ENCODE data around the gene GDPD5. TPM values are rescaled to one million over a fixed set of nuclear protein-coding genes. Genes with fewer than 3 reads are reported as not detected.

GDPD5 gene
- total RNA-seq, 2 experiments from 2014 or later = 26.5 to 32.0 TPM

GRCh38 chr11:75563978-75564552 lies 38.3 kb upstream of the GDPD5 start:
- H3K36me3 Mint-ChIP-seq = peaks cover 8% of the 10 kb centered on the region
- CTCF ChIA-PET = interaction anchor here (0.7 kb wide), 1 partner anchor 322 kb away, joined by 3 read pairs; no protein-coding TSS in a partner anchor

GRCh38 chr11:75563501-75563977 lies 37.8 kb upstream of the GDPD5 start:
- H3K4me1 Mint-ChIP-seq (ENCODE audit: low read depth) = peaks cover 32% of the 10 kb centered on the region
- H3K27me3 Mint-ChIP-seq = no peaks in the 10 kb centered on the region
- H3K9me3 Mint-ChIP-seq = no peaks in the 10 kb centered on the region
- ChIA-PET CTCF (interaction anchor here (0.7 to 1.6 kb wide), 2 partner anchors 15 to 322 kb away, joined by 3 to 5 read pairs; no protein-coding TSS in a partner anchor), POLR2A (no interaction called here)
- peak overlapping the region; percentile 99 for H3K4me3 Mint-ChIP-seq
- peaks cover 3% of the 10 kb centered on the region for H3K36me3 Mint-ChIP-seq
- DNase-seq = no peak
- intact Hi-C loops (cut with micrococcal nuclease) = loop anchor here (2.0 kb wide), 1 partner anchor 17 kb away; no protein-coding TSS in a partner anchor
- peak overlapping the region; percentile 99 for H3K27ac Mint-ChIP-seq

More at GRCh38 chr11:75563978-75564552, 38.3 kb upstream of the GDPD5 start:
- no peaks in the 10 kb centered on the region for H3K27me3 Mint-ChIP-seq
- no peak for DNase-seq
- POLR2A ChIA-PET = no interaction called here
- intact Hi-C loops (cut with micrococcal nuclease) = loop anchor here (2.0 kb wide), 1 partner anchor 17 kb away; no protein-coding TSS in a partner anchor
- peak overlapping the region; percentile 99 for H3K27ac Mint-ChIP-seq
- H3K9me3 Mint-ChIP-seq = no peaks in the 10 kb centered on the region
- peak overlapping the region; percentile 99 for H3K4me3 Mint-ChIP-seq
- peaks cover 32% of the 10 kb centered on the region for H3K4me1 Mint-ChIP-seq (ENCODE audit: low read depth)

- Mint-ChIP-seq H3K9me3 (no peaks in the 10 kb centered on the region), H3K27me3 (no peaks in the 10 kb centered on the region), H3K36me3 (no peaks in the 10 kb centered on the region), H3K4me1 (ENCODE audit: low read depth) (peaks cover 32% of the 10 kb centered on the region), H3K27ac (peak overlapping the region; percentile 99), H3K4me3 (peak overlapping the region; percentile 99)
- ChIA-PET CTCF (interaction anchor here (0.6 to 1.7 kb wide), 7 partner anchors 9 to 321 kb away, joined by 3 to 5 read pairs (median 4); no protein-coding TSS in a partner anchor), POLR2A (interaction anchor here (0.8 to 1.7 kb wide), 5 partner anchors 9 to 253 kb away, joined by 3 to 7 read pairs (median 5); no protein-coding TSS in a partner anchor)
- DNase-seq = no peak
- intact Hi-C loops (cut with micrococcal nuclease) = loop anchor here (1.0 to 2.0 kb wide), 2 partner anchors 16 to 37 kb away; no protein-coding TSS in a partner anchor
Observed at GRCh38 chr11:75562836-75563484, 37.2 kb upstream of the GDPD5 start.

GRCh38 chr11:75562048-75562835 lies 36.5 kb upstream of the GDPD5 start, which contains the start of gene SERPINH1:
Gene SERPINH1 (plus strand): TSS chr11:75562253. CDS start chr11:75566350, 4,097 bp downstream.
- Mint-ChIP-seq H3K9me3 (no peaks in the 10 kb centered on the region), H3K4me1 (ENCODE audit: low read depth) (peaks cover 32% of the 10 kb centered on the region), H3K27me3 (no peaks in the 10 kb centered on the region), H3K4me3 (peak within 1 kb of the TSS; percentile 99), H3K27ac (peak within 1 kb of the TSS; percentile 99), H3K36me3 (no peaks in the 10 kb centered on the region)
- intact Hi-C loops (cut with micrococcal nuclease) = loop anchor here (1.0 to 2.0 kb wide), 2 partner anchors 15 to 36 kb away; no protein-coding TSS in a partner anchor
- peak; percentile 89 for DNase-seq
- CTCF ChIA-PET = interaction anchor here (0.6 to 1.7 kb wide), 8 partner anchors 8 to 539 kb away, joined by 3 to 5 read pairs (median 4); no protein-coding TSS in a partner anchor
- POLR2A ChIA-PET = interaction anchor here (0.8 to 1.7 kb wide), 6 partner anchors 8 to 253 kb away, joined by 3 to 7 read pairs (median 4); no protein-coding TSS in a partner anchor

GRCh38 chr11:75561426-75562047 lies 35.8 kb upstream of the GDPD5 start:
- Mint-ChIP-seq H3K9me3 (no peaks in the 10 kb centered on the region), H3K4me1 (ENCODE audit: low read depth) (peaks cover 32% of the 10 kb centered on the region), H3K27me3 (no peaks in the 10 kb centered on the region), H3K36me3 (no peaks in the 10 kb centered on the region), H3K27ac (peak overlapping the region; percentile 99), H3K4me3 (peak overlapping the region; percentile 99)
- intact Hi-C loops (cut with micrococcal nuclease) = loop anchor here (1.0 to 2.0 kb wide), 2 partner anchors 15 to 35 kb away; no protein-coding TSS in a partner anchor
- ChIA-PET CTCF (interaction anchor here (0.6 to 2.6 kb wide), 11 partner anchors 13 to 539 kb away, joined by 3 to 5 read pairs (median 3); partner anchors contain the start of gene GDPD5), POLR2A (interaction anchor here (0.8 to 1.7 kb wide), 4 partner anchors 9 to 161 kb away, joined by 3 to 5 read pairs (median 4); no protein-coding TSS in a partner anchor)
- DNase-seq = no peak

GRCh38 chr11:75560644-75561043 lies 34.9 kb upstream of the GDPD5 start:
- peaks cover 32% of the 10 kb centered on the region for H3K4me1 Mint-ChIP-seq (ENCODE audit: low read depth)
- H3K27ac Mint-ChIP-seq = no peak overlapping the region
- peak; percentile 25 for DNase-seq
- intact Hi-C loops (cut with micrococcal nuclease) = no loop called here
- ChIA-PET CTCF (interaction anchor here (0.6 to 2.6 kb wide), 7 partner anchors 14 to 116 kb away, joined by 3 to 5 read pairs (median 3); partner anchors contain the start of gene GDPD5), POLR2A (interaction anchor here (0.8 kb wide), 1 partner anchor 35 kb away, joined by 3 read pairs; no protein-coding TSS in a partner anchor)
- peak overlapping the region; percentile 40 for H3K4me3 Mint-ChIP-seq
- H3K9me3 Mint-ChIP-seq = no peaks in the 10 kb centered on the region
- H3K27me3 Mint-ChIP-seq = no peaks in the 10 kb centered on the region
- H3K36me3 Mint-ChIP-seq = no peaks in the 10 kb centered on the region

GRCh38 chr11:75558939-75559843 lies 33.5 kb upstream of the GDPD5 start:
- ChIA-PET POLR2A (no interaction called here), CTCF (interaction anchor here (0.6 to 2.6 kb wide), 4 partner anchors 13 to 350 kb away, joined by 3 to 5 read pairs (median 3); partner anchors contain the start of gene GDPD5)

GRCh38 chr11:75557666-75558494 lies 32.1 kb upstream of the GDPD5 start:
- POLR2A ChIA-PET = no interaction called here

More at GRCh38 chr11:75558939-75559843, 33.5 kb upstream of the GDPD5 start:
- H3K4me3 Mint-ChIP-seq = no peak overlapping the region
- no peak overlapping the region for H3K27ac Mint-ChIP-seq
- H3K4me1 Mint-ChIP-seq (ENCODE audit: low read depth) = peaks cover 22% of the 10 kb centered on the region
- no peaks in the 10 kb centered on the region for H3K9me3 Mint-ChIP-seq
- H3K36me3 Mint-ChIP-seq = no peaks in the 10 kb centered on the region
- DNase-seq = no peak
- H3K27me3 Mint-ChIP-seq = no peaks in the 10 kb centered on the region
- intact Hi-C loops (cut with micrococcal nuclease) = no loop called here

GRCh38 chr11:75556275-75556674 lies 30.5 kb upstream of the GDPD5 start:
- no peak for DNase-seq
- no peaks in the 10 kb centered on the region for H3K9me3 Mint-ChIP-seq
- no peaks in the 10 kb centered on the region for H3K27me3 Mint-ChIP-seq
- no peak overlapping the region for H3K27ac Mint-ChIP-seq
- H3K36me3 Mint-ChIP-seq = no peaks in the 10 kb centered on the region
- intact Hi-C loops (cut with micrococcal nuclease) = no loop called here
- peaks cover 4% of the 10 kb centered on the region for H3K4me1 Mint-ChIP-seq (ENCODE audit: low read depth)
- no peak overlapping the region for H3K4me3 Mint-ChIP-seq
- ChIA-PET CTCF (no interaction called here), POLR2A (no interaction called here)

More at GRCh38 chr11:75557666-75558494, 32.1 kb upstream of the GDPD5 start:
- H3K4me3 Mint-ChIP-seq = no peak overlapping the region
- intact Hi-C loops (cut with micrococcal nuclease) = no loop called here
- no peaks in the 10 kb centered on the region for H3K9me3 Mint-ChIP-seq
- H3K4me1 Mint-ChIP-seq (ENCODE audit: low read depth) = peaks cover 13% of the 10 kb centered on the region
- no peak overlapping the region for H3K27ac Mint-ChIP-seq
- CTCF ChIA-PET = interaction anchor here (0.6 kb wide), 1 partner anchor 352 kb away, joined by 3 read pairs; no protein-coding TSS in a partner anchor
- no peaks in the 10 kb centered on the region for H3K27me3 Mint-ChIP-seq
- no peak for DNase-seq
- no peaks in the 10 kb centered on the region for H3K36me3 Mint-ChIP-seq
